ENCODE data around the gene C1orf122. TPM values are rescaled to one million over a fixed set of nuclear protein-coding genes. Genes with fewer than 3 reads are reported as not detected.

The C1orf122 gene
- total and polyA plus RNA-seq, 2 of the 8 experiments (the other 6 are each of a cell fraction or from before 2014, with no cell fraction given), result 32.1 to 36.9 TPM

DNA sequence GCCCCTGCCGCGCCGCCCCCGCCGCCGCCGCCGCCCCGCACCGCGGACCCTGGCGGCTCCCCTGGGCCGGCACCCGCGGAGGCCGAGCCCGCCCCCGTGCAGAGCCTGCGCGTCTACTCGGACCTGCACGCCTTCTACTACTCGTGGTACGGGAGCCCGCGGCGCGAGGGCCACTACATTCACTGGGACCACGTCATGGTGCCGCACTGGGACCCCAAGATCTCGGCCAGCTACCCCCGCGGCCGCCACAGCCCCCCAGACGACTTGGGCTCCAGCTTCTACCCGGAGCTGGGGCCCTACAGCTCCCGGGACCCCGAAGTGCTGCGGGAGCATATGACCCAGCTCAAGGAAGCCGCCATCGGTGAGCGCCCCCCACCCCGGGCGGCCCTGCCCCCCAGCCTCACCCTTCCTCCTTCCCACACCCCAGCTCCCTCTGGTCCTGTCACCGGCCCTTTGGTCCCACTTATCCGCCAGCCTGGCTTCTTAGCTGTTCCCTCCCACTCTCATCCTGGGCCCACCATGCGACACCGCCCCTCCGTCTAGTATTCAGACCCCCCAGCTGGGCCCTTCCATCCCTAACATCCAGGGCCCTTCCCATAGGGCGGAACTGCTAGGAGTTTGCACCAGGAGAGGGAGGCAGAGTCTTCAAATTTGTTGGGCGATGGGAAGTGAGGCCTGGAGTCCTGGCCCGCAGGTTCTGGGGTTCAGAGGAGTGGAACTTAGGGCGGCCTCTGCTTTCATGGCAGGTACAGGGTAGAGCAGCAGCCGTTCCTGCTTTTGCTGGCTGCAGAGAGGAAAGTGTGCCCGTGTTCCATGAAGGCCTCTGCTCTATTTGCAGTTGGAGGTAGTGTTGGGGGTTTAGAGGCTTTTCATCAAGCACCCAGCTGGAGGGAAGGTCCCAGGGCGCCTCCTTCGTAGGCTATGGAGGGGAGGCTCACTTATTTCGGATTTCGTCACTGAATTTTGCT is 12.9 kb upstream of the C1orf122 start (continued):
- TF ChIP-seq CBX5 (IDR thresholded peaks at IDR 0.05; ENCODE audit: low read depth, low read length), result no peak
- no peak for TF ChIP-seq CHD1 (IDR thresholded peaks at IDR 0.05; ENCODE audit: low read depth, low read length)
